ENCODE results near the gene ZNF524.

Gene ZNF524

DNA sequence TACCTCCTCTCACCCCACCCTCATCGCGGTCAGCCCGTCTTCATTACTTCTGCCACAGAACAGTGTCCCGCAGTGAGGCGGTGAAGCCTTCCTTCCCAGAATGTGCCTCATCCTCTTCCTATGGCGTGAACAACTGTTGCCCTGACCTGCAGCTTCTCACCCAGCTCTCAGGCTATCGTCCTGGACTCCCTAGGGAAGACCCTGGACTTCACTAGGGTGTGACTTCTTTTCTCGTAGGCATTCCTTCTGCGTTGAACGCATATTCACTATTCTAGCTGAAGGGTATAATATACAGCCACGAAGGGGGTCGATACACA, 6.3 kb downstream of the ZNF524 start:
- peak overlapping the region; percentile 93 for H3K4me3 ChIP-seq (ENCODE audit: low read depth, low read length)
- in situ Hi-C loops (cut with HindIII; ENCODE audit: low sequenced_read_pairs), result no loop called here
- DNase-seq (ENCODE audit: low read depth, low spot score), result no peak
- TF ChIP-seq, protein P1, sequence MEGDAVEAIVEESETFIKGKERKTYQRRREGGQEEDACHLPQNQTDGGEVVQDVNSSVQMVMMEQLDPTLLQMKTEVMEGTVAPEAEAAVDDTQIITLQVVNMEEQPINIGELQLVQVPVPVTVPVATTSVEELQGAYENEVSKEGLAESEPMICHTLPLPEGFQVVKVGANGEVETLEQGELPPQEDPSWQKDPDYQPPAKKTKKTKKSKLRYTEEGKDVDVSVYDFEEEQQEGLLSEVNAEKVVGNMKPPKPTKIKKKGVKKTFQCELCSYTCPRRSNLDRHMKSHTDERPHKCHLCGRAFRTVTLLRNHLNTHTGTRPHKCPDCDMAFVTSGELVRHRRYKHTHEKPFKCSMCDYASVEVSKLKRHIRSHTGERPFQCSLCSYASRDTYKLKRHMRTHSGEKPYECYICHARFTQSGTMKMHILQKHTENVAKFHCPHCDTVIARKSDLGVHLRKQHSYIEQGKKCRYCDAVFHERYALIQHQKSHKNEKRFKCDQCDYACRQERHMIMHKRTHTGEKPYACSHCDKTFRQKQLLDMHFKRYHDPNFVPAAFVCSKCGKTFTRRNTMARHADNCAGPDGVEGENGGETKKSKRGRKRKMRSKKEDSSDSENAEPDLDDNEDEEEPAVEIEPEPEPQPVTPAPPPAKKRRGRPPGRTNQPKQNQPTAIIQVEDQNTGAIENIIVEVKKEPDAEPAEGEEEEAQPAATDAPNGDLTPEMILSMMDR (IDR thresholded peaks at IDR 0.05; ENCODE audit: low read depth, low read length), result no peak

DNA sequence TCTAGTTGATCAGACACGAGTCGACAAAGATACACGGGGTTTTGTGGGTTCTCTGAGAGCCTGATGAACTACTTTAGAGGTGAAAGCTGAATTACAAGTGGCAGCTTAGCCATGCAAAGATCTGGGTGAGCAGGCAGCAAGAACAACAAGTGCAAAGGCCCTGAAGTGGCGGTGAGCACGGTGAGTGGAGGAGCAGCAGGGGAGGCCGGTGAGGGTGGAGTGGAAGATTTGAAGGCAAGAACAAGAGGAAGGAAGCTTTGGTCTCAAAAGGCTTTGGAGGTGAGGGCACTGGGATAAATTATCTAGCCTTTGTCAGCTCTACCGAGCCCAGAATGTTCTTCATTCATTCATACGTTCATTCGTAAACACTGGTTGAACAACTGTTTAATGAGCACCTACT, 6.7 kb downstream of the ZNF524 start:
- in situ Hi-C loops (cut with HindIII; ENCODE audit: low sequenced_read_pairs), result no loop called here
- no peak for DNase-seq (ENCODE audit: low read depth, low spot score)
- TF ChIP-seq, protein P1 (IDR thresholded peaks at IDR 0.05; ENCODE audit: low read depth, low read length), result no peak
- H3K4me3 ChIP-seq (ENCODE audit: low read depth, low read length), result peak overlapping the region; percentile 93

DNA sequence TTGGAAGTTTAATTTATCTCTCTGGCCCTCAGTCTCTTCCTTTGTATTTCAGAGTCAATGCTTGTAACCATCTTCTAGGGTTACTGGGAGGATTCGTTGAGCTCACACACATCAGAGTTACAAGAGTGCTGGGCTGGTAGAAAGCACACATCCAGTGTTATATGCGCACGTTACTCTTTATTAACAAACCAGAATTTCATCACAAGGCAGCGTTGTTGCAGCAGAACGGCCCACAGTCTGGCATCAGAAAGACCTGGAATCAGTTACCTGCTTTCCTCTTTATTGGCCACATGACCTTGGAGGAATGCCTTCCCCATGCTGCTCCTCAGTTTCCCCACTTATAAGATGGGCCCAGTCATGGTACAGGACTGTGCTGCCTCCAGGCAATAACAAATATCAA, 9.2 kb downstream of the ZNF524 start:
- TF ChIP-seq, protein P1 (IDR thresholded peaks at IDR 0.05; ENCODE audit: low read depth, low read length), result no peak
- H3K4me3 ChIP-seq (ENCODE audit: low read depth, low read length), result no peak overlapping the region
- no peak for DNase-seq (ENCODE audit: low read depth, low spot score)
- in situ Hi-C loops (cut with HindIII; ENCODE audit: low sequenced_read_pairs), result no loop called here

DNA sequence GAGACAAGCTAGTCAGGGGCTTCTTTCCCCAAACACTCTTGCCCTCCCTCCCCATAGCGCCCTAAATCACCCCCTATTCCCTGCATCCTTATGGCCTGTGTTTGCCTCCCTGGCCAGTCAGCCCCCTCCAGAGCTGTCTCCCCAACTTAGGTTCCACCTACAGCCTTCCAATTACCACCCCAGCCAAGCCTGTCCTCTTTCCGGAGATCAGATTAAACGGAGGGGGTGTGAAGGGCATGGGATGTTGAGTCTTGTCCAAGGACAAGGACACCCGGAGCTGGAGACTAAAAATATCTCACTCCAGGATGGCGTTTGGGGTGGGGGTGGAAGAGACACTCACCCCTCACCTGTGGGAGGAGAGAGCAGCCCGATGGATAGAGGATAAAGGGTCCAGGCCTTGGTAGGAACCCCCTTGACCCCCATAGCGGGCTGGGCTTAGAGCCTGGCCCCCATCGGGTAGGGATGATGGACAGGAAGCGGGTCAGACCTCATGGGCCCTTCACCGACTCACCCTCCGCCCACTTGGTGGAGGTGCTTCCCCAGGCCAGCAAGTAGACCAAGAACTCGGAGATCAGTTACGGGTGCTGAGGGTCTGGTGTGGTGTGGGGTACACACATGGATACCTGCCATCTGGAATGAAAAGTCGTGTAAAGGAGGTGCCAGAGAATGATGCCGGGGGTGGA, 11.4 kb downstream of the ZNF524 start:
- TF ChIP-seq, protein P1 (IDR thresholded peaks at IDR 0.05; ENCODE audit: low read depth, low read length), result no peak
- no peak for DNase-seq (ENCODE audit: low read depth, low spot score)
- H3K4me3 ChIP-seq (ENCODE audit: low read depth, low read length), result no peak overlapping the region
- in situ Hi-C loops (cut with HindIII; ENCODE audit: low sequenced_read_pairs), result no loop called here

DNA sequence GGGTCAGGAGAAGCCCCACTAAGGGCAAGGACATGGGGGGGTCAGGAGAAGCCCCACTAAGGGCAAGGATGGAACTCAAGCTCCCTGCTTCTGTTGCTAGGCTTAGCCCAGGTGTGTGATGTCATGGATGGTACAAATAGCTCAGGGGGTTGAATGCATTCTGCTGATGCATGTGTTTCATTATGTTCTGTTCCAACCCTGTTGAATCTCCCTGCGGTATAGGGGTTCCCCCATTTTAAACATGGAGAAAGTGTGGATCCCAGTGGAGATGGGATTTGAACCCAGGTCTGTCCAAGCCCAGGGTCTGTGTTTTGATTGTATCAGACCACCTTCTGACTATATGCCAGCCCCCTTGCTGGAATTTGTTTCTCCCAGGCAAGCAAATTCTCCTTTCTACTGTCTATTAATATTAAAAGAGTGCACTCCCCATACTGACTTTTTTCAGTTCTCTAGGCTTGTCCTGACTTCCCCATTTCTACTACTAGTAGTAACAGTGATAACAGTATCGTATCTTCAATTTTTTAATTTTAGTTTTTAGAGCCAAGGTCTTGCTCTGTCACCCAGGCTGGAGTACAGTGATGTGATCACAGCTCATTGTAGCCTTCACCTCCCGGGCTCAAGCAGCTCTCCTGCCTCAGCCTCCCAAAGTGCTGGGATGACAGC, 12.0 kb downstream of the ZNF524 start:
- in situ Hi-C loops (cut with HindIII; ENCODE audit: low sequenced_read_pairs), result no loop called here
- H3K4me3 ChIP-seq (ENCODE audit: low read depth, low read length), result no peak overlapping the region
- TF ChIP-seq, protein P1 (IDR thresholded peaks at IDR 0.05; ENCODE audit: low read depth, low read length), result no peak
- no peak for DNase-seq (ENCODE audit: low read depth, low spot score)

DNA sequence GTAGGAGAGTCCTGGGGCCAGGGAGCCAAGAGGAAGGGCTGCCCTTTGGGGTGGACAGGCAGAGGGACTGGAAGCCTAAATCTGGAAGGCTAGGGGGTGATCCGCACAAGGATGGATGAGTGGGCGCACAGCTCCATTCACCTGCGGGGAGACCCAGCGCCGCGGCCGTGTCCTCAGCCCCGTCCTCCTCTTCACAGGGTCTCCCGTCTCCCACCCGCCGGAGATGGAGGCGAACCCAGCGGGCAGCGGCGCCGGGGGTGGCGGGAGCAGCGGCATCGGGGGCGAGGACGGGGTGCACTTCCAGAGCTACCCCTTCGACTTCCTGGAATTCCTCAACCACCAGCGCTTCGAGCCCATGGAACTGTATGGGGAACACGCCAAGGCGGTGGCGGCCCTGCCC, 13.3 kb downstream of the ZNF524 start:
- H3K4me3 ChIP-seq (ENCODE audit: low read depth, low read length), result no peak overlapping the region
- DNase-seq (ENCODE audit: low read depth, low spot score), result no peak
- TF ChIP-seq, protein P1 (IDR thresholded peaks at IDR 0.05; ENCODE audit: low read depth, low read length), result no peak
- in situ Hi-C loops (cut with HindIII; ENCODE audit: low sequenced_read_pairs), result no loop called here
